Measurements from ENCODE around the gene C2CD4C. TPM values are rescaled to one million over a fixed set of nuclear protein-coding genes. Genes with fewer than 3 reads are reported as not detected.
"Not testable (repeated sequence)": the region's sequence is repeated elsewhere in the genome, so short reads cannot be mapped to it uniquely, and the experiment has no call there.

Gene C2CD4C
- total RNA-seq, 1 donor from 2014 or later = 7.8 TPM

DNA sequence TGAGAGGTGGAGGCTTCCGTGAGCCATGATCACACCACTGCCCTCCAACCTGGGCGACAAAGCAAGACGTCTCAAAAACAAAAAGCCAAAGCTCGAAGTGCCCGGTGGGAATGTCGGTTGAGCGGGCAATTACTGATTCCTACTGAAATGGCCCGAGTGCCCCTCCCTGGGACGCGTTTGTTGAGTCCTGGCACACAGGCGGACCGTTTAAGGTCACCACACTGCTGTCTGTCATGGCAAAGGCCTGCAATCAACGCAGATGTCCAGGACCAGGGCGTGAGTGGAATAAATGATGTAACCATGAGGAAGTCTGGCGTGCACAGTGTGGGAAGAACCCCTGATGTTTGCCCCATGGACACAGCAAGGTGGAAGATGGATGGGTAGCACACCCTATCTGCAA is 19.2 kb upstream of the C2CD4C start:
- DNase-seq (ENCODE audit: low spot score in 2 of 2, unreplicated experiment in 2 of 2) = no peak
- Mint-ChIP-seq H3K9me3 (peaks cover 9% of the 10 kb centered on the region), H3K27ac (no peak overlapping the region), H3K4me1 (no peaks in the 10 kb centered on the region), H3K27me3 (ENCODE audit: low read depth) (no peaks in the 10 kb centered on the region), H3K4me3 (no peak overlapping the region), H3K36me3 (peaks cover 40% of the 10 kb centered on the region)
- TF ChIP-seq, protein P1, sequence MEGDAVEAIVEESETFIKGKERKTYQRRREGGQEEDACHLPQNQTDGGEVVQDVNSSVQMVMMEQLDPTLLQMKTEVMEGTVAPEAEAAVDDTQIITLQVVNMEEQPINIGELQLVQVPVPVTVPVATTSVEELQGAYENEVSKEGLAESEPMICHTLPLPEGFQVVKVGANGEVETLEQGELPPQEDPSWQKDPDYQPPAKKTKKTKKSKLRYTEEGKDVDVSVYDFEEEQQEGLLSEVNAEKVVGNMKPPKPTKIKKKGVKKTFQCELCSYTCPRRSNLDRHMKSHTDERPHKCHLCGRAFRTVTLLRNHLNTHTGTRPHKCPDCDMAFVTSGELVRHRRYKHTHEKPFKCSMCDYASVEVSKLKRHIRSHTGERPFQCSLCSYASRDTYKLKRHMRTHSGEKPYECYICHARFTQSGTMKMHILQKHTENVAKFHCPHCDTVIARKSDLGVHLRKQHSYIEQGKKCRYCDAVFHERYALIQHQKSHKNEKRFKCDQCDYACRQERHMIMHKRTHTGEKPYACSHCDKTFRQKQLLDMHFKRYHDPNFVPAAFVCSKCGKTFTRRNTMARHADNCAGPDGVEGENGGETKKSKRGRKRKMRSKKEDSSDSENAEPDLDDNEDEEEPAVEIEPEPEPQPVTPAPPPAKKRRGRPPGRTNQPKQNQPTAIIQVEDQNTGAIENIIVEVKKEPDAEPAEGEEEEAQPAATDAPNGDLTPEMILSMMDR (IDR thresholded peaks at IDR 0.05; ENCODE audit: unreplicated experiment) = no peak

DNA sequence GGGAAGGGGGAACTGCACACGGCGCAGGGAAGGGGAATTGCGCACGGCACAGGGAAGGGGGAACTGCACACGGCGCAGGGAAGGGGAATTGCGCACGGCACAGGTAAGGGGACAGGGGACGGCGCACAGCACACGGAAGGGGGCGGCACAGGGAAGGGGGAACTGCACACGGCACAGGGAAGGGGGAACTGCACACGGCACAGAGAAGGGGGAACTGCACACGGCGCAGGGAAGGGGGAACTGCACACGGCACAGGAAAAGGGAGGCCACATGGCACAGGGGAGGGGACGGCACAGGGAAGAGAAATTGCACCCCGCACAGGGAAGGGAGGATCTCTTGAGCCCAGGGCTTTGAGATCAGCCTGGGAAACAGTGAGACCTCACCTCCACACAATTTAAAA is 18.7 kb upstream of the C2CD4C start:
- H3K9me3 Mint-ChIP-seq; DNase-seq (ENCODE audit: low spot score in 2 of 2, unreplicated experiment in 2 of 2); H3K27me3 Mint-ChIP-seq (ENCODE audit: low read depth); H3K4me3 Mint-ChIP-seq; H3K27ac Mint-ChIP-seq; H3K4me1 Mint-ChIP-seq: not testable (repeated sequence)
- peaks cover 41% of the 10 kb centered on the region for H3K36me3 Mint-ChIP-seq

DNA sequence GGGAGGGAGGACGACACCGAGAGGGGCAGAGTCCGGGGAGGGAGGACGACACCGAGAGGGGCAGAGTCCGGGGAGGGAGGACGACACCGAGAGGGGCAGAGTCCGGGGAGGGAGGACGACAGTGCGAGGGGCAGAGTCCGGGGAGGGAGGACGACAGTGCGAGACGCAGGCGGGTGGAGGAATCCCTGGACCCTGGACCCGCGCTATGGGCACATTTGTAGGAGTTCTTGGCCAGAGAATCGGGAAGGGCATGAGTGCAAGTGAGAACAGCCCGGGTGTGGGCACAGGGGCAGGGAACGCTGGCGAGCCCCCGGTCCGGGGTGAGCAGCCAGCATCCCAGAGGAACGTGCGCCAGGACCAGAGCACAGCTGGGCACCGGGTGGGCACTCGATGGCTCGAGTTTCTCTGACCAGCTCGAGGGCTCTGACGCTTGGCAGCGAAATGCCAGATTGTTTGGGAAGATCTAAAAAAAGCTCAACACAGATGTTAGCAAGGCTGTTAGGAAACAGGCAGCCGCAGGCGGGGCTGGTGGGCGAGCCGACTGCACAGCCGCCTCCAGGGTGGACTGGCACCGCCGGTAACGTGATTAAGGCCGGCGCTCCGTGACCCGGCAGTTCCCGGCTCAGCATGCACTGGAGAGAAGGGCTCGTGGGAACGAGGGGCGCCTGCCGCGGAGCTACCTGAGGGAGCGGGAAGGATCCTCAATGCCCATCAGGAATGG is 17.9 kb upstream of the C2CD4C start:
- TF ChIP-seq, protein P1 (IDR thresholded peaks at IDR 0.05; ENCODE audit: unreplicated experiment) = no peak
- Mint-ChIP-seq H3K27ac (no peak overlapping the region), H3K9me3 (peaks cover 9% of the 10 kb centered on the region), H3K4me3 (no peak overlapping the region), H3K27me3 (ENCODE audit: low read depth) (no peaks in the 10 kb centered on the region), H3K4me1 (no peaks in the 10 kb centered on the region), H3K36me3 (peaks cover 43% of the 10 kb centered on the region)
- DNase-seq (ENCODE audit: low spot score in 2 of 2, unreplicated experiment in 2 of 2) = no peak

DNA sequence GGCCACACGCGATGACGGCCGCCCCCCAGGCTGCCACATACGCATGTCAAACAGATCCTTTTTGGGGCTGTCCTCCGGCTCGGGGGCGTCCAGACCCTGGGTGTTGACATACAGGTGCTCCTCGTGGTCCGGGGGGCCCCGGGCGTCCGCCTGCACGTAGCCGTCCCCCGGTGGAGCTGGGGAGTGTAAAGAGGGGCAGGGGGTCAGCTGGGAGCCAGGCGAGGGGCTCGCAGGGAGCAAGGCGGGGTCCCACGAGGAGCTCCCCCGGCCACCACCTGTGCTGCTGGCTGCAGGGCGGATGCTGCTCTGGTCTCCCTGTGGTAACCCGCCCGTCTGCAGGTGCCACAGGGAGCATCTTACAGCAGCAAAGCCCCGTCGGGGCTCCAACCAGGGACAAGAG is 16.1 kb upstream of the C2CD4C start:
- H3K4me1 Mint-ChIP-seq = no peaks in the 10 kb centered on the region
- H3K4me3 Mint-ChIP-seq = no peak overlapping the region
- peaks cover 42% of the 10 kb centered on the region for H3K36me3 Mint-ChIP-seq
- peaks cover 1% of the 10 kb centered on the region for H3K9me3 Mint-ChIP-seq
- DNase-seq (ENCODE audit: low spot score in 2 of 2, unreplicated experiment in 2 of 2) = no peak
- H3K27ac Mint-ChIP-seq = no peak overlapping the region
- H3K27me3 Mint-ChIP-seq (ENCODE audit: low read depth) = no peaks in the 10 kb centered on the region
- TF ChIP-seq, protein P1 (IDR thresholded peaks at IDR 0.05; ENCODE audit: unreplicated experiment) = no peak

DNA sequence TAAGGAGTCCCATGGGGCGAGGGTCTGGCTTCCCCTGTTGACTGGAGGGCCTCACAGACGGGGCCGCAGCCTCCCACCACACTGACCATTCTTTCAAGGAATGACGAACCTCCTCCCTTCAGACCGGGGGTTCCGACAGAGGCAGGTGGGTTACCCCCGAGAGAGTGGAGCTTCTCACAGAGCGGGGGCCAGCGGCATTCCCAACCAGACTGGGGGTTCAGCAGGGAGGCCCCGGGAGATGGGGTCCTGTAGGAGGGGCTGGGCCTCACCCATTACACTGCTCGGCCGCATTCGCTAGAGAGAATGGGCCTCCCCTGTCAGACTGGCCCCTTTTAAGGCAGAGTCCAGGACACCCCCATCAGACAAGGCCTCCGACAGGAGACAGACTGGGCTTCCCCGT is 15.6 kb upstream of the C2CD4C start:
- no peak for DNase-seq (ENCODE audit: low spot score in 2 of 2, unreplicated experiment in 2 of 2)
- Mint-ChIP-seq H3K27ac (no peak overlapping the region), H3K4me3 (no peak overlapping the region), H3K36me3 (peaks cover 37% of the 10 kb centered on the region), H3K9me3 (no peaks in the 10 kb centered on the region), H3K27me3 (ENCODE audit: low read depth) (no peaks in the 10 kb centered on the region), H3K4me1 (no peaks in the 10 kb centered on the region)
- TF ChIP-seq, protein P1 (IDR thresholded peaks at IDR 0.05; ENCODE audit: unreplicated experiment) = no peak

DNA sequence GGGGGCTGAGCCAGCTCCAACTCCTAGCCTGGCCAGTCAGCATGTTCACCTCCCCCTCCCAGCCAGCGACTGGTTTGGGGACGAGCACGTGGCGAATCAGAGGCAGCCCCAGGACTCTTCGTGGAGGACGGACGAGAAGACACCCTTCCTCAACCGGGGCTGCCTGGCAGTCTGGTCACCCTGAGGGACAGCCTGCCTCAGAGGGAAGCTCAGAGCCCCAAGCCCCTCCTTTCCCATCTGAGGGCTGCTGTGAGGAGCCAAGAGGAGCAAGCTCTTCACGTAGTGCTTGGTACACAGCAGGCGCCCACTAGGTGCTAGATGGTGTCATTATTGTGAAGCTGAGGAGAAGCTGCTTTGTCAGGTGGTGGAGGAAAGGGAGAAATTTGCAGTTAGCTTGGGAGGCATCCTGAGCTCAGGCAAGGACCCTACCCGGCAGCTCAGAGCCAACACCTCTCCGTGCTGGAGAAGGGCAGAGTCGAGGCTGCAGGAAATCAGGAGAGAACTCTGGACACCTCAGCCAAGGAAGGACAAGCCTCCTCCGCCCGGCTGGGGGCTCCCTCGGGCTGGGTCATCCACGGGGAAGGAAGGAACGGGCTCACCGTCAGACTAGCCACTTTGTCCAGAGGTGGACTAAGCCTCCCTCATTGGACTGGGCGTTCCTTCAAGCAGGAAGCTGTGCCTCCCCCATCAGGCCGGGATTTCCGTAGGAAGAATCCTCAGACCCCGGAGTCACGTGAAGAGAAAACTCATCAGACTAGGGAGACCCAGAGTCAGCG is 14.9 kb upstream of the C2CD4C start:
- no peak for DNase-seq (ENCODE audit: low spot score in 2 of 2, unreplicated experiment in 2 of 2)
- Mint-ChIP-seq H3K27me3 (ENCODE audit: low read depth) (no peaks in the 10 kb centered on the region), H3K9me3 (no peaks in the 10 kb centered on the region), H3K27ac (no peak overlapping the region), H3K36me3 (peaks cover 31% of the 10 kb centered on the region), H3K4me3 (no peak overlapping the region), H3K4me1 (no peaks in the 10 kb centered on the region)
- TF ChIP-seq, protein P1 (IDR thresholded peaks at IDR 0.05; ENCODE audit: unreplicated experiment) = no peak

DNA sequence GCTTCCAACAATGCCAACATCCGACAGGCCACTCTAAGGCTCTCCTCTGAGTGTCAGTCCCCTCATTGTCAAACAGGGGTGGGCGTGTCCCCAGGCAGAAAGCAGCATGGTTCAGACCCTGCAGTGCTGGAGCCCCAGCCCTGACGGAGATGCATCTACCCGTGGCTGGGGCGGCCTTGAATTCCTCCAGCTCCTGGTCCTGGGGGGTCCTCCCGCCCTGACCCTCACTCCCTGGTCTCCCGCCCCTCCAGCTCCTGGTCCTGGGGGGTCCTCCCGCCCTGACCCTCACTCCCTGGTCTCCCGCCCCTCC is 13.9 kb upstream of the C2CD4C start:
- not testable (repeated sequence) for H3K9me3 Mint-ChIP-seq; DNase-seq (ENCODE audit: low spot score in 2 of 2, unreplicated experiment in 2 of 2); H3K27ac Mint-ChIP-seq; H3K4me1 Mint-ChIP-seq; H3K27me3 Mint-ChIP-seq (ENCODE audit: low read depth); H3K4me3 Mint-ChIP-seq
- H3K36me3 Mint-ChIP-seq = peaks cover 23% of the 10 kb centered on the region
